Uterus (tissue), 2 donors: ENCODE measurements around the gene RNU6-1.

Source experiments
- CTCF ChIP-seq, 4 experiments: fragments of 200-600 bp in 2 of 4; fragments of 450-650 bp in 2 of 4; sonication (generic) in 2 of 4; IDR thresholded peaks; one replicate each; pipeline ENCODE4 v1.5.1; 2016 to 2019; ENCODE audit warnings: antibody characterized with exemption in 4 of 4, mild to moderate bottlenecking in 2 of 4, moderate library complexity in 1 of 4
- POLR2A ChIP-seq, 2 donors: fragments of 450-650 bp; IDR thresholded peaks; one replicate each; pipeline ENCODE4 v1.6.1; 2016; ENCODE audit warnings: antibody characterized with exemption in 2 of 2, mild to moderate bottlenecking in 1 of 2, moderate library complexity in 1 of 2

DNA sequence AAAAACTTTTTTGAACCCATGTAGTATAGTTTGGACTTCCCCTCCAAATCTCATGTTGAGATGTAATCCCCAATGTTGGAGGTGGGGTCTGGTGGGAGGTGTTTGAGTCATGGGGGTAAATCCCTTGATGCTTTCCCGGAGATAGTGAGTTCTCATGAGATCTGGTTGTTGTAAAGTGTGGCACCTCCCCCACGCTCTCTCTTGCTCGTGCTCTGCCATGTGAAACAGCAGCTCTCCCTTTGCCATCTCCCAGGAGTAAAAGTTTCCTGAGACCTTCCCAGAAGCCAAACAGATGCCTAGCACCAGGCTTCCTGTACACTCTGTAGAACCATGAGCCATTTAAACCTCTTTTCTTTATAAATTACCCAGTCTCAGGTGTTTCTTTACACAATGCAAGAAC is 16.0 kb upstream of the RNU6-1 start:
- TF ChIP-seq CTCF (IDR thresholded peaks at IDR 0.05) (no peak), POLR2A (IDR thresholded peaks at IDR 0.05) (no peak)
